SK-N-SH (cell line): ENCODE data around the gene CHST11. TPM values are rescaled to one million over a fixed set of nuclear protein-coding genes. Genes with fewer than 3 reads are reported as not detected.
"Not testable (repeated sequence)": the region's sequence is repeated elsewhere in the genome, so short reads cannot be mapped to it uniquely, and the experiment has no call there.

Source experiments
- CTCF ChIA-PET: fragments of 300-600, 350-600 bp; formaldehyde crosslinking; extraction: SDS; loops from one replicate; lab custom pipeline; 2021; lab: Yijun Ruan, JAX
- POLR2A ChIA-PET: fragments of 350-600 bp; sonication (Branson Sonifier 250); formaldehyde crosslinking; extraction: SDS; loops from one replicate; lab custom pipeline; 2020; ENCODE audit warnings: antibody characterized with exemption, inconsistent platforms; lab: Yijun Ruan, JAX
- DNase-seq: peaks from one replicate; pipeline ENCODE4 v3.0.0; 2012
- H2AFZ ChIP-seq: fragments of 200-600 bp; sonication (generic); 2 replicates; pipeline ENCODE4 v1.8.1; 2016; ENCODE audit warnings: antibody characterized with exemption, mild to moderate bottlenecking, low read depth
- H3F3A ChIP-seq: fragments of 200-600 bp; sonication (generic); replicated peaks from 2 replicates; pipeline ENCODE3; 2016; ENCODE audit warnings: antibody characterized with exemption, mild to moderate bottlenecking; ENCODE audit not compliant: insufficient read depth
- H3K27ac ChIP-seq, 2 experiments: fragments of 200-500 bp in 1 of 2; fragments of 200-600 bp in 1 of 2; sonication (Bioruptor generic) in 1 of 2; sonication (generic), shearing (Covaris generic) in 1 of 2; 2 replicates each; pipeline versions ENCODE4 v1.5.1 to v1.6.1; 2014 to 2016; ENCODE audit warnings: low read depth in 2 of 2, inconsistent platforms in 1 of 2, low read length in 1 of 2, mild to moderate bottlenecking in 1 of 2, mixed read lengths in 1 of 2
- H3K27me3 ChIP-seq: fragments of 200-600 bp; sonication (generic), shearing (Covaris generic); 2 replicates; pipeline ENCODE4 v1.6.1; 2016; ENCODE audit warnings: mixed run types; ENCODE audit not compliant: insufficient read depth
- H3K36me3 ChIP-seq, 2 experiments: fragments of 200-500 bp in 1 of 2; fragments of 200-600 bp in 1 of 2; sonication (Bioruptor generic) in 1 of 2; sonication (generic) in 1 of 2; replicated peaks in 1 of 2; 2 replicates each; pipeline versions ENCODE3 to v1.5.1; 2014 to 2016; ENCODE audit warnings: low read length in 1 of 2, mild to moderate bottlenecking in 1 of 2; ENCODE audit not compliant: insufficient read depth in 2 of 2, control insufficient read depth in 1 of 2
- H3K4me1 ChIP-seq, 2 experiments: fragments of 200-500 bp in 1 of 2; fragments of 200-600 bp in 1 of 2; sonication (Bioruptor generic) in 1 of 2; sonication (generic), shearing (Covaris generic) in 1 of 2; 2 replicates each; pipeline versions ENCODE4 v1.5.1 to v1.6.1; 2014 to 2016; ENCODE audit warnings: low read depth in 1 of 2, low read length in 1 of 2, mixed run types in 1 of 2; ENCODE audit not compliant: insufficient read depth in 2 of 2, control insufficient read depth in 1 of 2
- H3K4me2 ChIP-seq: fragments of 200-600 bp; sonication (generic), shearing (Covaris generic); 2 replicates; pipeline ENCODE4 v1.6.1; 2017; ENCODE audit warnings: mixed run types
- H3K4me3 ChIP-seq, 2 experiments: fragments of 200-500 bp in 1 of 2; fragments of 200-600 bp in 1 of 2; sonication (Bioruptor generic) in 1 of 2; sonication (generic), shearing (Covaris generic) in 1 of 2; 2 replicates each; pipeline versions ENCODE4 v1.5.1 to v1.8.1; 2014 to 2016; ENCODE audit warnings: low read depth in 2 of 2, inconsistent platforms in 1 of 2, low read length in 1 of 2, mild to moderate bottlenecking in 1 of 2, mixed read lengths in 1 of 2, moderate library complexity in 1 of 2
- H3K79me2 ChIP-seq: fragments of 200-600 bp; sonication (generic); 2 replicates; pipeline ENCODE4 v1.8.1; 2017; ENCODE audit warnings: mild to moderate bottlenecking; ENCODE audit not compliant: insufficient read depth
- H3K9ac ChIP-seq: fragments of 200-600 bp; sonication (generic); 2 replicates; pipeline ENCODE4 v1.6.1; 2017; ENCODE audit warnings: mixed run types
- H3K9me2 ChIP-seq: fragments of 200-600 bp; sonication (generic); 2 replicates; pipeline ENCODE4 v1.6.1; 2017; ENCODE audit warnings: mixed run types
- H3K9me3 ChIP-seq: fragments of 200-600 bp; sonication (generic); 2 replicates; pipeline ENCODE4 v1.6.1; 2017; ENCODE audit warnings: mixed run types, mild to moderate bottlenecking, moderate library complexity
- H4K20me1 ChIP-seq: fragments of 200-600 bp; sonication (generic); 2 replicates; pipeline ENCODE4 v1.6.1; 2017; ENCODE audit warnings: mild to moderate bottlenecking, mixed run types; ENCODE audit not compliant: insufficient read depth
- CTCF ChIP-seq: fragments of 200-600 bp; sonication (generic); IDR thresholded peaks from 2 replicates; pipeline ENCODE4 v1.6.1; 2017; ENCODE audit warnings: antibody characterized with exemption, mild to moderate bottlenecking, moderate library complexity
- ELF1 ChIP-seq: IDR thresholded peaks from 2 replicates; pipeline ENCODE4 v1.4.0; 2012
- EZH2phosphoT487 ChIP-seq: fragments of 200-600 bp; sonication (generic); IDR thresholded peaks from 2 replicates; pipeline ENCODE4 v1.6.1; 2017; ENCODE audit warnings: low read depth, mixed run types, mild to moderate bottlenecking, antibody characterized with exemption, moderate library complexity, borderline replicate concordance
- FOXM1 ChIP-seq: IDR thresholded peaks from 2 replicates; pipeline ENCODE4 v1.4.0; 2012; ENCODE audit warnings: low read depth, mild to moderate bottlenecking
- GABPA ChIP-seq: IDR thresholded peaks from 2 replicates; pipeline ENCODE4 v1.4.0; 2012; ENCODE audit warnings: low read depth, mild to moderate bottlenecking
- GATA2 ChIP-seq: sonication (generic); formaldehyde crosslinking; IDR thresholded peaks from 2 replicates; pipeline ENCODE4 v1.5.0; 2020; ENCODE audit warnings: mild to moderate bottlenecking, missing genetic modification reagents
- MEF2A ChIP-seq: IDR thresholded peaks from 2 replicates; pipeline ENCODE4 v1.4.0; 2012; ENCODE audit warnings: low read depth, borderline replicate concordance
- MXI1 ChIP-seq: IDR thresholded peaks from 2 replicates; pipeline ENCODE4 v1.6.1; 2012; ENCODE audit warnings: mild to moderate bottlenecking, low read depth, low read length, improper control_type of control experiment
- NFIC ChIP-seq: IDR thresholded peaks from 2 replicates; pipeline ENCODE4 v1.4.0; 2012; ENCODE audit warnings: borderline replicate concordance
- POLR2AphosphoS5 ChIP-seq: IDR thresholded peaks from 2 replicates; pipeline ENCODE4 v1.6.1; 2012; ENCODE audit warnings: low read depth, low read length
- RCOR1 ChIP-seq: fragments of 150-350 bp; IDR thresholded peaks from 2 replicates; pipeline ENCODE4 v1.6.1; 2017; ENCODE audit warnings: antibody characterized with exemption, low read length
- RFX5 ChIP-seq: IDR thresholded peaks from 2 replicates; pipeline ENCODE4 v1.6.1; 2012; ENCODE audit warnings: mild to moderate bottlenecking, improper control_type of control experiment, low read length
- SIN3A ChIP-seq: IDR thresholded peaks from 2 replicates; pipeline ENCODE4 v1.6.1; 2012; ENCODE audit warnings: low read depth, mild to moderate bottlenecking, low read length, moderate library complexity, borderline replicate concordance
- SMC3 ChIP-seq: IDR thresholded peaks from 2 replicates; pipeline ENCODE4 v1.6.1; 2012; ENCODE audit warnings: low read depth, low read length, improper control_type of control experiment
- TEAD4 ChIP-seq: IDR thresholded peaks from 2 replicates; pipeline ENCODE4 v1.4.0; 2012; ENCODE audit warnings: mild to moderate bottlenecking, borderline replicate concordance; ENCODE audit not compliant: insufficient read depth
- USF2 ChIP-seq: fragments of 150-350 bp; IDR thresholded peaks from 2 replicates; pipeline ENCODE4 v1.6.1; 2017; ENCODE audit warnings: antibody characterized with exemption, low read length, low read depth, borderline replicate concordance
- YY1 ChIP-seq: IDR thresholded peaks from 2 replicates; pipeline ENCODE4 v1.4.0; 2012; ENCODE audit warnings: low read depth, mild to moderate bottlenecking
- WGBS: methylation state at CpG from one replicate; pipeline ENCODE4 v1.1.6; 2017; ENCODE audit warnings: low lambda C conversion rate; 5-methylcytosine and 5-hydroxymethylcytosine counted together
- polyA plus RNA-seq, 3 experiments: library from polyadenylated mRNA; depleted of rRNA; stranded (reverse); fragments of >200 nt; gene quantifications; 2 replicates each; pipeline ENCODE4 v1.2.3, GENCODE V29; 2012
- TF ChIP-seq, protein P1 (sequence below): fragments of 150-350 bp; IDR thresholded peaks from 2 replicates; pipeline ENCODE4 v1.6.1; 2016; ENCODE audit warnings: mild to moderate bottlenecking, low read depth, low read length

Gene CHST11
- polyA plus RNA-seq, 1 of the 3 experiments (the other 2 are of a cell fraction): 18.6 TPM

GRCh38 chr12:104743202-104743580 is 286.4 kb downstream of the CHST11 start:
- ChIA-PET CTCF (interaction anchor here (1.6 kb wide), 1 partner anchor 19 kb away, joined by 5 read pairs; no protein-coding TSS in a partner anchor), POLR2A (no interaction called here)
- H3K9ac ChIP-seq: no peak overlapping the region
- no peak overlapping the region for H3K4me3 ChIP-seq
- H3K27me3 ChIP-seq: no peaks in the 10 kb centered on the region
- WGBS: 94% methylated on average over 1 of the region's 2 CpGs
- no peak overlapping the region for H2AFZ ChIP-seq
- H3K9me2 ChIP-seq: no peaks in the 10 kb centered on the region
- no peaks in the 10 kb centered on the region for H3K36me3 ChIP-seq
- H3K27ac ChIP-seq: no peak overlapping the region
- H3K9me3 ChIP-seq: no peaks in the 10 kb centered on the region
- H3F3A ChIP-seq: no peaks in the 10 kb centered on the region
- TF ChIP-seq USF2 (no peak), GATA2 (CRISPR knock-in tag) (no peak), NFIC (no peak), MXI1 (no peak), FOXM1 (no peak), POLR2AphosphoS5 (no peak), SMC3 (no peak), TEAD4 (no peak), RFX5 (no peak), ELF1 (no peak), EZH2phosphoT487 (no peak), YY1 (no peak), SIN3A (no peak), MEF2A (no peak), RCOR1 (no peak), CTCF (no peak), GABPA (no peak)
- TF ChIP-seq, protein P1, sequence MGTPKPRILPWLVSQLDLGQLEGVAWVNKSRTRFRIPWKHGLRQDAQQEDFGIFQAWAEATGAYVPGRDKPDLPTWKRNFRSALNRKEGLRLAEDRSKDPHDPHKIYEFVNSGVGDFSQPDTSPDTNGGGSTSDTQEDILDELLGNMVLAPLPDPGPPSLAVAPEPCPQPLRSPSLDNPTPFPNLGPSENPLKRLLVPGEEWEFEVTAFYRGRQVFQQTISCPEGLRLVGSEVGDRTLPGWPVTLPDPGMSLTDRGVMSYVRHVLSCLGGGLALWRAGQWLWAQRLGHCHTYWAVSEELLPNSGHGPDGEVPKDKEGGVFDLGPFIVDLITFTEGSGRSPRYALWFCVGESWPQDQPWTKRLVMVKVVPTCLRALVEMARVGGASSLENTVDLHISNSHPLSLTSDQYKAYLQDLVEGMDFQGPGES: no peak
- no peak overlapping the region for H3K4me2 ChIP-seq
- no peaks in the 10 kb centered on the region for H3K79me2 ChIP-seq
- DNase-seq: no peak
- H4K20me1 ChIP-seq: no peaks in the 10 kb centered on the region
- peaks cover 0 to 20% of the 10 kb centered on the region in 2 experiments; a peak in 1 of 4 replicates for H3K4me1 ChIP-seq

DNA sequence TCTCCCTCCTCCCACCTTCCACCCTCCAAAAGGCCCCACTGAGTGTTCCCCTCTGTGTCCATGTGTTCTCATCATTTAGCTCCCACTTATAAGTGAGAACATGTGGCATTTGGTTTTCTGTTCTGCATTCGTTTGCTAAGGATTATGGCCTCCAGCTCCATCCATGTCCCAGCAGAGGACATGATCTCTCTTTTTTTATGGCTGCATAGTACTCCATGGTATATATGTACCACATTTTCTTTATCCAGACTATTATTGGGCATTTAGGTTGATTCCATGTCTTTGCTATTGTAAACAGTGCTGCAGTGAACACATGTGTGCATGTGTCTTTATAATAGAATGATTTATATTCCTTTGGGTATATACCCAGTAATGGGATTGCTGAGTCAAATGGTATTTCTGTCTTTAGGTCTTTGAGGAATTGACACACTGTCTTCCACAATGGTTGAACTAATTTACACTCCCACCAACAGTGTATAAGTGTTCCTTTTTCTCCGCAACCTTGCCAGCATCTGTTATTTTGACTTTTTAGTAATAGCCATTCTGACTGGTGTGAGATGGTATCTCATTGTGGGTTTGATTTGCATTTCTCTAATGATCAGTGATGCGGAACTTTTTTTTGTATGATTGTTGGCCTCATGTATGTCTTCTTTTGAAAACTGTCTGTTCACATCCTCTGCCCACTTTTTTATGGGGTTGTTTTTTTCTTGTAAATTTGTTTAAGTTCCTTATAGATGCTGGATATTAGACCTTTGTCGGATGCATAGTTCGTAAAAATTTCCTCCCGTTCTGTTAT is 287.2 kb downstream of the CHST11 start:
- WGBS: 90% methylated on average over 6 of the region's 6 CpGs
- H2AFZ ChIP-seq, H3K36me3 ChIP-seq, H3K27me3 ChIP-seq, H3K4me2 ChIP-seq, H3K9ac ChIP-seq, H3K79me2 ChIP-seq, DNase-seq, H3K9me3 ChIP-seq, POLR2A ChIA-PET, H4K20me1 ChIP-seq, H3K9me2 ChIP-seq, H3K27ac ChIP-seq, H3K4me3 ChIP-seq, H3F3A ChIP-seq: not testable (repeated sequence)
- CTCF ChIA-PET: interaction anchor here (1.6 kb wide), 1 partner anchor 19 kb away, joined by 5 read pairs; no protein-coding TSS in a partner anchor
- H3K4me1 ChIP-seq: peaks cover 0 to 18% of the 10 kb centered on the region in 2 experiments; a peak in 1 of 4 replicates
